HG03565 (cell line): ENCODE results near the gene PRDM7.
"Not testable (repeated sequence)": the region's sequence is repeated elsewhere in the genome, so short reads cannot be mapped to it uniquely, and the experiment has no call there.

Source experiments
- ATAC-seq: cut with Tn5 transposase; IDR thresholded peaks from one replicate; pipeline ENCODE4 v1.9.1; 2021; ENCODE audit warnings: mild to moderate bottlenecking, moderate library complexity; ENCODE audit not compliant: unreplicated experiment

PRDM7 gene

GRCh38 chr16:90072442-90073105 is 4.6 kb downstream of the PRDM7 start:
- ATAC-seq: no peak

DNA sequence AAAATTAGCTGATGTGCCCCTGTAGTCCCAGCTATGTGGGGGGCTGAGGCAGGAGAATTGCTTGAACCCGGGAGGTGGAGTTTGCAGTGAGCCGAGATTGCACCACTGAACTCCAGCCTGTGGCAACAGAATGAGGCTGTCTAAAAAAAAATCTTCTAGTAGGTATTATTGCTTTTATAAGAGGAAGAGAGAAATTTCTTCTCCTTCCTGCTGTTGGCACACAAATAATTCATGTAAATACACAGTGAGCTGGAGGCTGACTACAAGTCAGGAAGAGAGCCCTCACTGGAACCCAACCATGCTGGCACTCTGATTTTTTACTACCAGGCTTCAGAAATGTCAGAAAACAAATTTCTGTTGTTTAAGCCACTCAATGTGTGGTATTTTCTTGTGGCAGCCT is 6.7 kb downstream of the PRDM7 start:
- no peak for ATAC-seq

- no peak for ATAC-seq
These were observed 15.7 kb downstream of the PRDM7 start for GRCh38 chr16:90061437-90061836.

GRCh38 chr16:90057738-90058173 is 19.4 kb downstream of the PRDM7 start:
- no peak for ATAC-seq

DNA sequence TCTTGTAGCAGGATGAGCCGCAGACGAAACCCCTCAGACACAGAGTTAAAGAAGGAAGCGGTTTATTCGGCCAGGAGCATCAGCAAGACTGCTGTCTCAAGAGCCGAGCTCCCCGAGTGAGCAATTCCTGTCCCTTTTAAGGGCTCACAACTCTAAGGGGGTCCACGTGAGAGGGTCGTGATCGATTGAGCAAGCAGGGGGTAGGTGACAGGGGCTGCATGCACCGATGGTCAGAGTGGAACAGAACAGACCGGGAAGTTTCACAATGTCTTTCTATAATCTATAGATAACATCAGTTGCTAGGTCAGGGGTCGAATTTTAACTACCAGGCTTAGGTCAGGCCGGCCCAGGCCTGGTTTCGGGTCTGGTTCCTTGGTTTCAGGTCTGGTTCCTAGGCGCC is 20.6 kb downstream of the PRDM7 start:
- not testable (repeated sequence) for ATAC-seq

DNA sequence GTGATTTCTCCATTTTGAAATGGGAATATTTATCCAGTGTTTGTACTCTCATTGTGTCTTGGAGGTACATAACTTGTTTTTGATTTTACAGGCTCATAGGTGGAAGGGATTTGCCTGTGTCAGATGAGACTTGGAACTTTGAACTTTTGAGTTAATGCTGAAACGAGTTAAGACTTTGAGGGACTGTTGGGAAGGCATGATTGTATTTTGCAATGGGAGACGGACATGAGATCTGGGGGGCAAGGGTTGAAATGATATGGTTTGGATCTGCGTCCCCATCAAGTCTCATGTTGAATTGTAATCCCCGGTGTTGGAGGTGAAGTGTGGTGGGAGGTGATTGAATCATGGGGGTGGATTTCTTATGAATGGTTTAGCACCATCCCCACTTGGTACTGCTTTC is 21.8 kb downstream of the PRDM7 start:
- no peak for ATAC-seq

DNA sequence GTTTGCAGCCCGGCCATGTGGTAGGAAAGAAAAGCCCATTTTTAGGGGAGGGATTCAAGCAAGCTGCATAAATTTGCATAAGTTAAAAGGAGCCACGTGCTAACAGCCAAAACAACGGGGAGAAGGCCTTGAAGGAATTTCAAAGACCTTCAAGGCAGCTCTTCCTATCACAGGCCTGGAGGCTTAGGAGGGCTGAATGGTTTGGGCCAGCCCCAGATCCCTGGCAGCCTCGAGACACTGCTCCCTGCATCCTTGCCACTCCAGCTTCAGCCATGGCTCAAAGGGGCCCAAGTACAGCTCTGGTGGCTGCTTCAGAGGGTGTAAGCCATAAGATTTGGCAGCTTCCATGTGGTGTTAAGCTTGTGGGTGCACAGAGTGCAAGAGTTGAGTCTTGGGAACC is 22.6 kb downstream of the PRDM7 start:
- no peak for ATAC-seq

GRCh38 chr16:90053902-90054500 is 23.1 kb downstream of the PRDM7 start:
- no peak for ATAC-seq

DNA sequence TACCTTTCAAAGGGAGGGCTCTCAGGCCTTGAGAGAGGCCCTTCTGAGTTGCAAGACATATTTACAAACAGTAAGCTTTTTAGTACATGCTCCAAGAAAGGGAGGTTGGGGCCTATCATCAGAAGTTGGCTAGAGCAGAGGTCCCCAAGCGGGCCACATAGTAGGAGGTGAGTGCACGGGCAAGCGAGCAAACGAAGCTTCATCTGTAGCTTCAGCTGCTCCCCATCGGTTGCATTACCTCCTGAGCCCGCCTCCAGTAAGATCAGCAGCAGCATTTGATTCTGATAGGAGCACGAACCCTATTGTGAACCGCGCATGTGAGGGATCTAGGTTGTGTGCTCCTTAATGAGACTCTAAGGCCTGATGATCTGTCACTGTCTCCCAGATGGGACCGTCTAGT is 26.2 kb downstream of the PRDM7 start:
- ATAC-seq: no peak

DNA sequence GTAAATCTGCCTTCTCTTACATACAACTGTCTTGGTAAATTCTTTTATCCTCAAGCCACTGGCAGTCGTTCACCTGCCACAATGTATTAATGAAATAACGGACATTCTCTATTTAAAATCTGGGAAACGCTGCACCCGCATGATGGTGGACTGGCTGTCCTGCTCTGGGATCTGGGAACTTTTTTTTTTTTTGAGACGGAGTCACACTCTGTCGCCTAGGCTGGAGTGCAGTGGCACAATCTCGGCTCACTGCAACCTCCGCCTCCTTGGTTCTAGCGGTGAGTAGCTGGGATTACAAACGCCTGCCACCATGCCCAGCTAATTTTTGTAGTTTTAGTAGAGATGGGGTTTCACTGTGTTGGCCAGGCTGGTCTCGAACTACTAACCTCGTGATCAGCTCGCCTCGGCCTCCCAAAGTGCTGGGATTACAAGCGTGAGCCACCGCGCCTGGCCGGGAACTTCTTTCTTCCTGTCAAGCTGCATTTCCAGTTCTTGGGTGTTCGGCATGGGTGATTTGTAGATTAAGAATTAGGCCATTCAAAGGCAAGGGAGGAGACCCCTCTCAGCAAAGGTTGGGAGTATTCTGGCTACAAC is 28.3 kb downstream of the PRDM7 start:
- no peak for ATAC-seq

GRCh38 chr16:90048347-90048722 is 28.8 kb downstream of the PRDM7 start:
- no peak for ATAC-seq

DNA sequence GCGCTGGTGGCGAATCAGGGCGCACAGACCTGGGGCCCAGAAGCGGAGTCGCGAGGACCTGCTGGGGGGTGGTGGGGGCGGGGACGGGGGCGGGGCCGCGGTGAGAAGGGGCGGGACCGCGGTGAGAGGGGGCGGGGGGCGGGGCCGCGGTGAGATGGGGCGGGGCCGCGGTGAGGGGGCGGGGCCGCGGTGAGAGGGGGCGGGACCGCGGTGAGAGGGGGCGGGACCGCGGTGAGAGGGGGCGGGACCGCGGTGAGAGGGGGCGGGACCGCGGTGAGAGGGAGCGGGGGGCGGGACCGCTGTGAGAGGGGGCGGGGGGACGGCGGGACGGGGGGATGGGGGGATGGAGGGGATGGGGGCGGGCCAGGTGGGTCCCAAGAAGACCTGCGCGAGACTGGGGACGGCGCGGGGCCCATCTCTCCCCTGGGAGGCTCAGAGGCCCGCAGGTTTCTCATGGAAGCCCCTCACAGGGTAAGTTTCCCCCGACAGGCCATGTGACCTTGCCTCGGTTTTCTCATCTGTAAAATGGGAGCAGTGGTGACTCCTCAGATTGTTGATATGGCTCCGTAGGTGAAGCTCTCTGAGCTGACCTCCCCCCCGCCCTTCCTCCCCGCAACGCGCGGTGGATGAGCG is 29.3 kb downstream of the PRDM7 start:
- ATAC-seq: no peak

- no peak for ATAC-seq
These were observed 30.0 kb downstream of the PRDM7 start for GRCh38 chr16:90046971-90047713.

DNA sequence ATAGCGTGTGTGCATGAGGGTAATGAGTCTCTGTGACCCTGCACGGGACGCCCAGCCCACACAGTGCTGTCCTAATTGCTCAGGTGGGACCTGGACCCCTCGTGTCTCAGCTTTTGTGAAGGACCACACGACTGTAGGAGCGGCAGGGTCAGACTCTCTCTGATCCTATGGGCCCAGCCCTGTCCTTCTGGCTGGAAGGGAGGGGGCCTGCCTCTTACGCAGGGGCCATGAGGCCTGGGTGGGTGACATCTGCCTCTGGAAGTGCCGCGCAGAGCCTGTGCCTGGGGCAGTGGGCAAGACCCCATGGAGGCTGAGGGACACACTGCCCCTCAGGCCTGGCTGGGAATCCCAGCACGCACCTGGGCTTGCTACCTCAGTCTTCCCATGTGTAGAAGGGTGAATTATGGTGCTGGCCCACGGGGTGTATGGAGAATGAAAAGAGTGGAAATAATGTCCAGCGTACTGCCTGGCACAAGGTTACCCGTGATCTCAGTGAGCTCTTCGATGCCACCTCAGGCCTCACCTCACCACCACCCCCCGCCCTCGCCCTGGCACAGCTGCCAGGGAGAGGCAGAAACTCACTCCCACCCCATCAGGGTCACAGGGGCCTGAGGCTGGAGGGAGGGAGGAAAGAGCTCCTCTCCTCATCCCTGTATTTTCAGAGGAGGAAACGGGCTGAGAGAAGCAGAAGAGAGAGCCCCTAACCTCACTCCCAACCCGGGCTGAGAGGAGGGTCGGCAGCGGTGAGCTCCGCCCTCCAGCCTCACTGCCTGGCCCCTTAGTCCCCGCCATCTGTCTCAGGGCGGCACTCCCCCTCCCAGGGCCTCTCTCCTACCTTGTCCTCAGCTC is 30.8 kb downstream of the PRDM7 start:
- ATAC-seq: no peak

DNA sequence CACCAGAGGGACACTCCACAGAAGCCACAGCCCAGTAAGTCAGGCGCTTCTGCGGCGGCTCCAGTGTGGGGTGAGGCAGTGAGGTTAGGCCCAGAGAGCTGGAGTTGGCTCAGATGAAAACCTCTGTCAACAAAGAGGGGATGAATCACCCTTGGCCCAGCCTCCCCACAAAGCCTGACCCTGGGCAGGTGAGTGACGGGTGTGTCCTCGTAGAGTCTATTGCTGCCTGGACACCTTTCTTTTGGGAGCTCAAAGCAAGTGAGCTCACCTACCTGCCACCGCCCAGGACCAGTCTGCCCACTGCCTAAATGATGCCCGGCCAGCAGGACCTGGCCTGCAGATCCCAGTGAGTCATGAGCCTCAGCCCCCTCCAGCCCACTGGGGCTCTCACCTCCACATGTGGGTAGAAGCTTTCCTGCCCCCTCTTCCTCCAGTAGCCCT is 33.0 kb downstream of the PRDM7 start:
- no peak for ATAC-seq

- ATAC-seq: no peak
These were observed 33.6 kb downstream of the PRDM7 start for GRCh38 chr16:90043526-90043925.

DNA sequence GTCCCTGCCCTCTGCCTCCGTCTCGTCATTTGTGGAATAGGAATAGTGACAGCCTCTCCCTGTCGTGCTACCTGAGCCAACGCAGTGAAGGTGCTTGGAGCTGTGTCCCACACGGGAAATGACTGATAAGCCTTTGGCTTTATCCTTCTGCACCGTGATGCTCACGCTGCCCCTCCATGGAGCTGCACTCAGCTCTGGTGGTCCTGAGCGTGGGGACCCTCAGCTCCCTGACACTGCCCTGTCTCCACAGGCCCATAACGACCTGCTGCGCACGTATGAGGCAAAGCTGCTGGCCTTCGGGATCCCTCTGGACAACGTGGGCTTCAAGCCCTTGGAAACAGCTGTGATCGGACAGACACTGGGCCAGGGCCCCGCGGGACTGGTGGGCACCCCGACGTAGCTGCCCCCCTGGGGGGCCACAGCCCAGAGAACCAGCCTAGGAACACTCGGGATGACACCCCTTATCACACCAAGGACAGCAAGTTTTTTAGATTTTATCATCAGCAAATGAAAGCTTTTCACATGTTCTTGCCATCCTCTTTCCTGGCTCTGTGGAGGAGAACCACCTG is 34.1 kb downstream of the PRDM7 start:
- no peak for ATAC-seq

DNA sequence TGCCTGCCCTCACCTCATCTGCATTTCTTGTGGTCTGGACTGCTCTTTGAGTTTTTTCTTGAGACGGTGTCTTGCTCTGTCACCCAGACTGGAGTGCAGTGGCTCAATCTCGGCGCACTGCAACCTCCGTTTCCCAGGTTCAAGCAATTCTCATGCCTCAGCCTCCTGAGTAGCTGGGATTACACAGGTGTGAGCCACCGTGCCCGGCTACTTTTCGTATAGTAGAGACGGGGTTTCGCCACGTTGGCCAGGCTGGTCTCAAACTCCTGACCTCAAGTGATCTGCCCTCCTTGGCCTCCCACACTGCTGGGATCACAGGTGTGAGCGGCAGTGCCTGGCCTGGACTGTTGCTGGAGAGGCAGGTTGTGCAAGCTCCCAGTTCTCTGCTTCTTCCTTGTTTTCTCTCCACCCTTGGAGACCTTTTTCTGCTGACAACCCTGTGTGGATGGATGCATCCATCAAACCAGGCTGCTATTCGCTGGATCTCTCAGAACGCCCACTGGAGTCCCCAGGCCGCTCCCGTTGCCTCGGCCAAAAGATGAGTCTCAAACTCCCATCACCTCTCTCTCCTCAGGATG is 35.1 kb downstream of the PRDM7 start:
- no peak for ATAC-seq

DNA sequence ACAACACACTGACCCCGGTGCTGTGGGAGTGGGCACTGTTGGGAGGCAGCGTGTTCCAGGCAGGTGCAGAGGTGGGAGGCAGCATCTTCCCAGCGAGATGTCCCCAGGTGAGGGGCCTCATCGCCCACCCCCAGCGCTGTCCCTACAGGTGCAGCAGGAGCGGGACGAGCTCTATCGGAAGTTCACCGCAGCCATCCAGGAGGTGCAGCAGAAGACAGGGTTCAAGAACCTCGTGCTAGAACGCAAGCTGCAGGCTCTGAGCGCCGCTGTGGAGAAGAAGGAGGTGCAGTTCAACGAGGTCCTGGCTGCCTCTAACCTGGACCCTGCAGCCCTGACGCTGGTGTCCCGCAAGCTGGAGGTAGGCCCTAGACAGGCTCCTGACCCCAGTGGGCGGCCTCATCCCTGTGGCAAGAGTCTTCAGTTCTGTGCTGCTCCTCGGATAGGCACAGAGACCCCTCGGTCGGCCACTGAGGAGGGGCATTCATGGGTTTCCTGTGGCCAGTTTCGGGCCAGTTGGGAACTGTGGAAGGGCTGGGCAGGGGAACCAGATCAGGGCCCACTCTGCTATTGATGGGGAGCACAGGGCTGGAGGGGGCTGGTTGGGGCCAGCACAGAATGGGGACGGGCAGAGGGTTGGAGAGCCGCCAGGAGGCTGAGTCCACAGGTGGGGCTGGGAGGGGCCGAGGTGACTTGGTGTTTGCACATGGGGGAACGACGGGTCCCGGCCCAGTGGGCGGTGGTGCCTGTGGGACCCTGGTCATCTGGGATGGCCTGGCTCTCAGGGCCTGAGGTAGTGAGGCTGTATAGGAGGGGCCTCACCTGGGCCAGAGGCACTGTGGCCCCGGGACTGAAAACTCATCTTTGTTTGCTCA is 36.7 kb downstream of the PRDM7 start:
- no peak for ATAC-seq
